ENCODE results near the gene CTXN1.

CTXN1 gene

DNA sequence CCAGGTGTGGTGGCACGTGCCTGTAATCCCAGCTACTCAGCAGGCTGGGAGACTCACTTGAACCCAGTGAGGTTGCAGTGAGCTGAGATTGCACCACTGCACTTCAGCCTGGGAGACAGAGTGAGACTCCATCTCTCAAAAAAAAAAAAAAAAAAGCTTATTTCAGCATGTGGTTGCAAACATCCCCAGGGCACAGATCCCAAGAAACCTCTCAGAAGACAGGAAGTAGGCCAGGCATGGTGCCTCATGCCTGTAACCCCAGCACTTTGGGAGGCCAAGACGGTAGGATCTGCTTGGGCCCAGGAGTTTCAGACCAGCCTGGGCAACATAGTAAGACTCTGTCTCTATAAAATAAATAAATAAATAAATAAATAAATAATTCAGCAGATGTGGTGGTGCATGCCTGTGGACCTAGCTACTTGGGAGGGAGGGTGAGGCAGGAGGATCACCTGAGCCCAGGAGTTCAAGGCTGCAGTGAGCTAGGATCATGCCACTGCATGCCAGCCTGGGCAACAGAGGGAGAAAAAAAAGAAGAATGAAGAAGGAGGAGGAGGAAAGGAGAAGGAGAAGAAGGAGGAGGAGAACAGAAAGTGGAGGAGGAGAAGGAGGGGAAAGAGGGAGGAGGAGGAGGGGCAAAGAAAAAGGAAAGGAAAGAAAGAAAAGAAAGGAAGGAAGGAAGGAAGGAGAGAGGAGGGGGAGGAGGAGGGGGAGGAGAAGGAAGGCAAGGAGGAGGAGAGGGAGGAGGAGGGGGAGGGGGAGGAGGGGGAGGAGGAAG lies 42.0 kb downstream of the CTXN1 start:
- TF ChIP-seq CTCF (IDR thresholded peaks at IDR 0.05; ENCODE audit: low read depth, low read length, missing control alignments): no peak
- no peak overlapping the region for H3K4me3 ChIP-seq (replicated peaks; ENCODE audit: low read depth, low read length)
- no peak for DNase-seq (ENCODE audit: extremely low read depth, low read depth)

DNA sequence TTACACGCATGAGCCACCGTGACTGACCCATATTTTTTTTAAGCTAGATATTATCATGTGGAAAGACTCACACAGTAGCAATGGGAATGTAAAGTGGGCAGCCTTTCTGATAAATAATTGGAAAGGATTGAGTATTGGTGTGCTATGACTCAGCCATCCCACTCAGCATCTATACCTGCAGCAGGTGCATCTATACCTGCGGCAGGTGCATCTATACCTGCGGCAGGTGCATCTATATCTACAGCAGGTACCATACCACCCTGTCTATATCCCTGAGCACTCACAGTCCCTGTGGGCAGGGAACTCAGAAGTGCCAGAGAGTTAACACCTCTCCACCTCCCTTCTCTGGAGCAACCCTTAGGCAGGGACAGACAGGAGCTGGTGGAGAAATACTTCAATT lies 42.8 kb downstream of the CTXN1 start:
- H3K4me3 ChIP-seq (replicated peaks; ENCODE audit: low read depth, low read length): no peak overlapping the region
- DNase-seq (ENCODE audit: extremely low read depth, low read depth): no peak
- TF ChIP-seq CTCF (IDR thresholded peaks at IDR 0.05; ENCODE audit: low read depth, low read length, missing control alignments): no peak

GRCh38 chr19:7881910-7882309 lies 44.0 kb downstream of the CTXN1 start:
- no peak overlapping the region for H3K4me3 ChIP-seq (replicated peaks; ENCODE audit: low read depth, low read length)
- no peak for TF ChIP-seq CTCF (IDR thresholded peaks at IDR 0.05; ENCODE audit: low read depth, low read length, missing control alignments)
- DNase-seq (ENCODE audit: extremely low read depth, low read depth): no peak

DNA sequence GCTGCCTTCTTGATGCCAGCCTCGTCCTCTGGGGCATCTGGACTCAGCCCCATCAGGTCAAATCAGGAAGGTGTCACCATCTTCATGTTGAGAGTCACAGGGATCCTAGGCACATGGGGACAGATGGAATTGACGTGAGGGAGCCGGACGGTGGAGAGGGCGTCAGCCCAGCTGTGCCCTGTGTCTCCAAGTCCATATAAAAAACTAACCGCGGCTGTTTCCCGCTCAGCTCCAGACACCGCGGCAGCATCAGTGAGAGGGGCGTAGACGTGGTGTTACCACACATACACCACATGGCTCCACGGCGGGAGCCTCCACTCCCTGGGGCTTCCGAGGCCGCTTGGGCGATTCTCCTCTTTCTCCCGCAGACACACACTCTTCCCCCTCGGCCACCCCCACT lies 46.1 kb downstream of the CTXN1 start:
- DNase-seq (ENCODE audit: extremely low read depth, low read depth): no peak
- no peak for TF ChIP-seq CTCF (IDR thresholded peaks at IDR 0.05; ENCODE audit: low read depth, low read length, missing control alignments)
- H3K4me3 ChIP-seq (replicated peaks; ENCODE audit: low read depth, low read length): no peak overlapping the region

- no peak for TF ChIP-seq CTCF (IDR thresholded peaks at IDR 0.05; ENCODE audit: low read depth, low read length, missing control alignments)
- H3K4me3 ChIP-seq (replicated peaks; ENCODE audit: low read depth, low read length): no peak overlapping the region
- DNase-seq (ENCODE audit: extremely low read depth, low read depth): no peak
Measured at GRCh38 chr19:7879111-7879807, 46.7 kb downstream of the CTXN1 start.

DNA sequence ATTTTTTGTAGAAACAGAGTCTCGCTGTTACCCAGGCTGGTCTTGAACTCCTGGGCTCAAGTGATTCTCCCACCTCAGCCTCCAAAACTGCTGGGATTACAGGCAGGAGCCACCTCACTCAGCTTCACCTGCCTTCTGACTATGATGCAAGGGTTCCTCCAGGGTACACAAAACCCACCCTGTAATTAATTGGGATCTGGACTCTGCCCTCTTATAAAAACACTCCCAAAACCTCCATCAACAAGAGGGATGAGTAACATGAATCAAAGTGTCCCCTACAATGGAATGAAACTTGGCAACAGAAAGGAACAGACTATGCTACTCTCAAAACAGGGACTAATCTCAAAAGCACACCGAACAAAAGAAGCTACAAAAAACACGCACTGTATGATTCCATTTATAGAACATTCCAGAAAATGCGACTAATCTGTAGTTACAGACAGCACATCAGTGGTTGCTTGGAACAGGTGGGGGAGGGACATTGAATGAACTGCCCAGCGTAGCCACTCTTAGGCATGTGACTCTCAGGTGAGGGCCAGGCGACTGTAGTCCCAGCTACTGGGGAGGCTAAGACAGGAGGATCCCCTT lies 48.6 kb downstream of the CTXN1 start:
- DNase-seq (ENCODE audit: extremely low read depth, low read depth): no peak
- TF ChIP-seq CTCF (IDR thresholded peaks at IDR 0.05; ENCODE audit: low read depth, low read length, missing control alignments): no peak
- no peak overlapping the region for H3K4me3 ChIP-seq (replicated peaks; ENCODE audit: low read depth, low read length)

All from HFF-Myc (cell line).